Stimulated activated CD4-positive, alpha-beta T cell treated with anti-CD3 and anti-CD28 coated beads, Interleukin-4, amount 100 ng/mL, for 48 hours (primary cell): Measurements from ENCODE around the gene METTL1.
"Not testable (repeated sequence)": the region's sequence is repeated elsewhere in the genome, so short reads cannot be mapped to it uniquely, and the experiment has no call there.

Experiments
- DNase-seq, 2 donors: peaks; one replicate each; pipeline ENCODE4 v3.0.0-alpha.2; 2020; ENCODE audit warnings: low read depth in 2 of 2

Gene METTL1

GRCh38 chr12:57724003-57724935 is 47.6 kb downstream of the METTL1 start:
- no peak for DNase-seq

GRCh38 chr12:57723630-57723962 is 48.3 kb downstream of the METTL1 start:
- DNase-seq = no peak

- DNase-seq = no peak
These were observed 48.9 kb downstream of the METTL1 start for GRCh38 chr12:57722716-57723629.

- not testable (repeated sequence) for DNase-seq
These were observed 49.9 kb downstream of the METTL1 start for GRCh38 chr12:57721846-57722608.

GRCh38 chr12:57720606-57721595 is 51.0 kb downstream of the METTL1 start:
- no peak for DNase-seq

- no peak for DNase-seq
These were observed 51.9 kb downstream of the METTL1 start for GRCh38 chr12:57719777-57720605.

GRCh38 chr12:57718641-57719528 is 53.0 kb downstream of the METTL1 start:
- DNase-seq = no peak
